ENCODE data around the gene IL6. TPM values are rescaled to one million over a fixed set of nuclear protein-coding genes. Genes with fewer than 3 reads are reported as not detected.

Gene IL6
- total RNA-seq, 1 experiment from 2014 or later = 0.85 TPM

GRCh38 chr7:22718200-22718711, 8.7 kb upstream of the IL6 start:
- Histone ChIP-seq H3K79me1 (ENCODE audit: insufficient read depth, low read depth, low read length, poor library complexity, severe bottlenecking) (no peaks in the 10 kb centered on the region), H3K56ac (ENCODE audit: insufficient read length, low read depth, low read length) (no peak overlapping the region), H3K9ac (ENCODE audit: extremely low read depth, insufficient read length, low read length) (no peak overlapping the region), H2BK20ac (ENCODE audit: low read depth, low read length, poor library complexity, severe bottlenecking) (no peak overlapping the region), H4K91ac (ENCODE audit: insufficient read length, low read depth, low read length) (no peak overlapping the region), H4K5ac (ENCODE audit: insufficient read length, low read depth, low read length) (no peak overlapping the region), H2BK15ac (ENCODE audit: low read depth, low read length) (no peak overlapping the region), H2BK5ac (ENCODE audit: insufficient read length, low read length) (no peak overlapping the region), H2BK12ac (ENCODE audit: insufficient read length, low read depth, low read length) (no peak overlapping the region), H3K9me3 (ENCODE audit: control insufficient read depth, low read depth, low read length) (no peaks in the 10 kb centered on the region), H3K27me3 (ENCODE audit: insufficient read depth, low read length) (no peaks in the 10 kb centered on the region), H3K4me2 (ENCODE audit: insufficient read depth, insufficient read length, low read length) (no peak overlapping the region), H3K4ac (ENCODE audit: low read depth, low read length) (no peak overlapping the region), H3K23me2 (ENCODE audit: insufficient read length, low read depth, low read length, poor library complexity, severe bottlenecking) (no peaks in the 10 kb centered on the region), H3K14ac (ENCODE audit: insufficient read depth, low read length) (no peak overlapping the region), H3T11ph (ENCODE audit: low read length) (no peak overlapping the region), H2AK5ac (ENCODE audit: insufficient read length, low read length) (no peak overlapping the region), H3K18ac (ENCODE audit: insufficient read length, low read depth, low read length) (no peak overlapping the region), H3K27ac (ENCODE audit: insufficient read length, low read depth, low read length) (no peak overlapping the region), H3K23ac (ENCODE audit: insufficient read length, low read depth, low read length) (no peak overlapping the region), H4K8ac (replicated peaks; ENCODE audit: insufficient read length, low read depth, low read length) (no peak overlapping the region), H3K4me1 (ENCODE audit: insufficient read depth, low read length) (0 out of 2 replicates have a peak, but pooled peaks cover 3% of the 10 kb centered on the region), H3K79me2 (ENCODE audit: insufficient read depth, low read length) (no peaks in the 10 kb centered on the region), H2BK120ac (ENCODE audit: low read depth, low read length, poor library complexity, severe bottlenecking) (no peak overlapping the region), H4K20me1 (ENCODE audit: control insufficient read depth, insufficient read depth, insufficient read length) (no peaks in the 10 kb centered on the region), H2AFZ (ENCODE audit: low read length) (no peak overlapping the region)
- WGBS (ENCODE audit: extremely low coverage, insufficient read length, low lambda C conversion rate) = no CpG with 5 or more reads among the region's 6 CpGs
- DNase-seq = no peak
- Mint-ChIP-seq H3K27ac (no peak overlapping the region), H3K36me3 (ENCODE audit: insufficient read depth in 1 of 3, low read depth in 3 of 3) (no peaks in the 10 kb centered on the region), H3K27me3 (ENCODE audit: low read depth) (no peaks in the 10 kb centered on the region), H3K4me1 (peaks cover 19 to 28% of the 10 kb centered on the region in 2 experiments), H3K9me3 (no peaks in the 10 kb centered on the region), H3K4me3 (no peak overlapping the region)
- no peak for TF ChIP-seq CTCF (conservative IDR thresholded peaks at IDR 0.05)

All from H9 (cell line).